Upper lobe of left lung (tissue), 6 donors: Measurements from ENCODE around the gene MADD. TPM values are rescaled to one million over a fixed set of nuclear protein-coding genes. Genes with fewer than 3 reads are reported as not detected.

Experiments used
- ATAC-seq, 2 donors: fragments of 200-7000 bp; cut with Tn5 transposase; one replicate each; pipeline ENCODE4 v1.9.1; 2022; ENCODE audit warnings: mild to moderate bottlenecking in 2 of 2, moderate library complexity in 2 of 2; ENCODE audit not compliant: low FRiP score in 2 of 2
- DNase-seq, 2 donors: peaks; one replicate each; pipeline ENCODE4 v3.0.0-alpha.2; 2019 to 2020
- H3K27ac ChIP-seq, 4 donors: fragments of 200-600 bp; sonication (generic); one replicate each; pipeline ENCODE4 v1.5.1; 2016 to 2019
- H3K27me3 ChIP-seq, 4 donors: fragments of 200-600 bp; sonication (generic); one replicate each; pipeline ENCODE4 v1.5.1; 2017 to 2019
- H3K36me3 ChIP-seq, 4 donors: fragments of 200-600 bp; sonication (generic); one replicate each; pipeline ENCODE4 v1.5.1; 2016 to 2019
- H3K4me1 ChIP-seq, 4 donors: fragments of 200-600 bp; sonication (generic); one replicate each; pipeline ENCODE4 v1.5.1; 2018 to 2019
- H3K4me3 ChIP-seq, 4 donors: fragments of 200-600 bp; sonication (generic); one replicate each; pipeline ENCODE4 v1.5.1; 2017 to 2019; ENCODE audit warnings: mild to moderate bottlenecking in 2 of 4, moderate library complexity in 1 of 4
- H3K9me3 ChIP-seq, 4 donors: fragments of 200-600 bp; sonication (generic); one replicate each; pipeline ENCODE4 v1.5.1; 2018 to 2019
- CTCF ChIP-seq, 6 experiments: fragments of 450-650 bp in 4 of 6; fragments of 200-600 bp in 2 of 6; sonication (generic) in 2 of 6; IDR thresholded peaks; one replicate each; pipeline ENCODE4 v1.5.1; 2016 to 2019; ENCODE audit warnings: antibody characterized with exemption in 6 of 6
- EP300 ChIP-seq, 4 donors: sonication (generic); formaldehyde crosslinking; IDR thresholded peaks; one replicate each; pipeline ENCODE4 v1.5.1; 2017; ENCODE audit warnings: antibody characterized with exemption in 4 of 4, control low read depth in 2 of 4
- POLR2A ChIP-seq, 4 donors: fragments of 450-650 bp; IDR thresholded peaks; one replicate each; pipeline ENCODE4 v1.5.1; 2016 to 2017; ENCODE audit warnings: antibody characterized with exemption in 4 of 4, mild to moderate bottlenecking in 2 of 4
- POLR2AphosphoS5 ChIP-seq, 2 donors: sonication (generic); formaldehyde crosslinking; IDR thresholded peaks; one replicate each; pipeline ENCODE4 v1.5.1; 2017; ENCODE audit warnings: antibody characterized with exemption in 2 of 2
- WGBS, 2 donors: methylation state at CpG; one replicate each; pipeline ENCODE4 v1.1.5; 2017 to 2018; 5-methylcytosine and 5-hydroxymethylcytosine counted together
- total RNA-seq, 6 donors: library from RNA; depleted of rRNA in 4 of 6; stranded (reverse); fragments of >200 nt in 4 of 6; gene quantifications; one replicate each; pipeline versions ENCODE4 v1.1.0 to v1.2.1, GENCODE V29; 2016 to 2021
- donor health status: DM: no; HTN: no; CAD: no; lungs with moderate emphysema.
- donor health status: DM: no; HTN: yes; CAD: no; lungs with severe emphysema.

The MADD gene
- total RNA-seq, 6 donors from 2014 or later: 39.6 to 129 (median 47.9) TPM

- no peaks in the 10 kb centered on the region for H3K9me3 ChIP-seq
- ATAC-seq (no peak), DNase-seq (peak in 1 of 2 donors; percentile 34)
- TF ChIP-seq EP300 (IDR thresholded peaks at IDR 0.05) (no peak), POLR2AphosphoS5 (IDR thresholded peaks at IDR 0.05) (peak in 1 of 2 donors; percentile 36)
- H3K4me1 ChIP-seq: peaks cover 29 to 47% (median 34%) of the 10 kb centered on the region in 4 donors
- H3K27me3 ChIP-seq: no peaks in the 10 kb centered on the region
- peak overlapping the region; percentile 88 to 97 (median 94) for H3K4me3 ChIP-seq
- peak overlapping the region; percentile 94 to 99 (median 95) for H3K27ac ChIP-seq
- 1 to 3% methylated on average over 27 of the region's 34 CpGs for WGBS, 2 donors
- H3K36me3 ChIP-seq: peaks cover 0 to 20% (median 16%) of the 10 kb centered on the region in 4 donors
These were observed 668 bp downstream of the MADD start for GRCh38 chr11:47270331-47271271.

GRCh38 chr11:47271328-47271727, 1.4 kb downstream of the MADD start:
- DNase-seq: no peak
- peak overlapping the region in 3 of 4 donors; percentile 94 to 99 (median 95) for H3K27ac ChIP-seq

GRCh38 chr11:47271961-47272661, 2.2 kb downstream of the MADD start:
- 66 to 71% methylated on average over 11 of the region's 11 CpGs for WGBS, 2 donors
- Histone ChIP-seq H3K4me3 (peak overlapping the region in 1 of 4 donors; percentile 92), H3K36me3 (peaks cover 11 to 35% (median 31%) of the 10 kb centered on the region in 4 donors), H3K4me1 (peaks cover 28 to 45% (median 34%) of the 10 kb centered on the region in 4 donors), H3K27ac (peak overlapping the region in 1 of 4 donors; percentile 9), H3K27me3 (no peaks in the 10 kb centered on the region), H3K9me3 (no peaks in the 10 kb centered on the region)
- no peak for DNase-seq
- no peak for TF ChIP-seq EP300 (IDR thresholded peaks at IDR 0.05)
- no peak for TF ChIP-seq CTCF (IDR thresholded peaks at IDR 0.05)
- TF ChIP-seq POLR2AphosphoS5 (IDR thresholded peaks at IDR 0.05): no peak
- no peak for TF ChIP-seq POLR2A (IDR thresholded peaks at IDR 0.05)
- ATAC-seq: no peak

More at GRCh38 chr11:47271328-47271727, 1.4 kb downstream of the MADD start:
- peak overlapping the region in 3 of 4 donors; percentile 88 to 97 (median 92) for H3K4me3 ChIP-seq
- TF ChIP-seq EP300 (IDR thresholded peaks at IDR 0.05): no peak
- no peak for TF ChIP-seq POLR2A (IDR thresholded peaks at IDR 0.05)
- TF ChIP-seq POLR2AphosphoS5 (IDR thresholded peaks at IDR 0.05): no peak
- no peak for TF ChIP-seq CTCF (IDR thresholded peaks at IDR 0.05)
- H3K27me3 ChIP-seq: no peaks in the 10 kb centered on the region
- H3K9me3 ChIP-seq: no peaks in the 10 kb centered on the region
- peaks cover 28 to 45% (median 34%) of the 10 kb centered on the region in 4 donors for H3K4me1 ChIP-seq
- no peak for ATAC-seq
- WGBS, 2 donors: 29 to 33% methylated on average over 4 of the region's 4 CpGs
- peaks cover 7 to 27% (median 23%) of the 10 kb centered on the region in 4 donors for H3K36me3 ChIP-seq

GRCh38 chr11:47272706-47273105, 2.8 kb downstream of the MADD start:
- no peaks in the 10 kb centered on the region for H3K27me3 ChIP-seq
- no peak for TF ChIP-seq POLR2AphosphoS5 (IDR thresholded peaks at IDR 0.05)
- TF ChIP-seq EP300 (IDR thresholded peaks at IDR 0.05): no peak
- no peak for TF ChIP-seq POLR2A (IDR thresholded peaks at IDR 0.05)
- TF ChIP-seq CTCF (IDR thresholded peaks at IDR 0.05): no peak
- WGBS, 2 donors: 0% methylated on average over 1 of the region's 1 CpG
- DNase-seq (no peak), ATAC-seq (no peak)
- peaks cover 11 to 41% (median 37%) of the 10 kb centered on the region in 4 donors for H3K36me3 ChIP-seq
- H3K4me1 ChIP-seq: peaks cover 28 to 44% (median 34%) of the 10 kb centered on the region in 4 donors
- H3K4me3 ChIP-seq: no peak overlapping the region
- no peaks in the 10 kb centered on the region for H3K9me3 ChIP-seq
- H3K27ac ChIP-seq: peak overlapping the region in 1 of 4 donors; percentile 9
